HCT116 (cell line): ENCODE data around the gene SUGCT.

Experiments
- CEBPB ChIP-seq: IDR thresholded peaks from 2 replicates; pipeline ENCODE4 v1.6.1; 2012; ENCODE audit warnings: low read depth
- CTCF ChIP-seq, 3 experiments: fragments of 200-600 bp in 1 of 3; sonication (generic) in 1 of 3; IDR thresholded peaks in 2 of 3; conservative IDR thresholded peaks in 1 of 3; 2 replicates each; pipeline ENCODE4 v1.5.1; 2012 to 2017; ENCODE audit warnings: low read depth in 2 of 3, low read length in 2 of 3, antibody characterized with exemption in 1 of 3, borderline replicate concordance in 1 of 3, control low read depth in 1 of 3, mild to moderate bottlenecking in 1 of 3, mixed read lengths in 1 of 3, mixed run types in 1 of 3, moderate library complexity in 1 of 3; ENCODE audit not compliant: insufficient read depth in 1 of 3
- JUND ChIP-seq: IDR thresholded peaks from 2 replicates; pipeline ENCODE4 v1.6.1; 2012
- POLR2AphosphoS5 ChIP-seq: IDR thresholded peaks from 2 replicates; pipeline ENCODE4 v1.6.1; 2011; ENCODE audit warnings: mild to moderate bottlenecking, low read depth, low read length, moderate library complexity

- TF ChIP-seq CTCF (IDR thresholded peaks at IDR 0.05 in 2 of 3, conservative IDR thresholded peaks at IDR 0.05 in 1 of 3; ENCODE audit: borderline replicate concordance in 1 of 3, insufficient read depth in 1 of 3, low read depth in 2 of 3, low read length in 2 of 3) (no peak), CEBPB (no peak), JUND (no peak), POLR2AphosphoS5 (no peak)
Measured at GRCh38 chr7:40848541-40849221, 713.9 kb downstream of the SUGCT start.
